ENCODE data around the gene SNX9. TPM values are rescaled to one million over a fixed set of nuclear protein-coding genes. Genes with fewer than 3 reads are reported as not detected.

The SNX9 gene
- total RNA-seq, 1 experiment from 2014 or later, result 24.8 TPM

DNA sequence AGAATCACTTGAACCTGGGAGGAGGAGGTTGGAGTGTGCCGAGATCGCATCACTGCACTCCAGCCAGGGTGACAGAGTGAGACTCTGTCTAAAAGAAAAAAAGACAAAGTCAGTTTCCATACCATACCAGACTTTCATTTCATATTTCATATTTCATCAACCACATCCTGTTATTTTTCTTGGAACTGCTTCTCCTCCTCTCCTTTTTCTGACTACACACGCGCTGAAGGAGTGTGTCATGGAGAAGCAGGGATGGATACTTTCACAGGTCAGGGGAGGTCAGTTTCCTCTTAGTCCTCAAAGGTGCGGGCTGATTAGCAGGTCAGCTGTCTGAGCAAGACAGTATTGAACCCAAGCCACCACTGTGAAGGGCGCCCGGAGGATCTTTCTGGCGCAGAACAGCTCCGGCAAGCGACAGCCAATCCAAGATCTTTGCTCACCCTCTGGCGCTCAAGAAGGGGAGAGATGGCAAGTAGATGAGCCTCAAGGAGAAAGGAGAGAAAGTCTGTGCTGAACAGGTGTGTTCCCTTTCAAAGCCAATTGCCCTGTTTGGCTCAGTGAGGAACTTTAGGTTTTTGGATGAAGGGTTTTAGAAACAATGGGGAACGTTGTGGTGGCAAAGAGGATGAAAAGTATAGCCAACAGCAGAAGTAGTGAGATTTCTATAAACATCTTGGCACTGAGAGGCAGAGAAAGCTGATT, 139.7 kb downstream of the SNX9 start:
- intact Hi-C loops (cut with micrococcal nuclease; ENCODE audit: unreplicated experiment), result no loop called here
- H3K9me3 ChIP-seq (ENCODE audit: low read depth, low read length, poor library complexity, severe bottlenecking), result peaks cover 6% of the 10 kb centered on the region
- H3K27me3 ChIP-seq (replicated peaks; ENCODE audit: insufficient read depth, low read depth, low read length, poor library complexity), result no peaks in the 10 kb centered on the region
- H3K4me3 ChIP-seq (ENCODE audit: low read depth, low read length, poor library complexity, severe bottlenecking), result no peak overlapping the region
- POLR2A ChIA-PET (ENCODE audit: low non-redundant PET), result no interaction called here
- no peak overlapping the region for H3K27ac ChIP-seq (ENCODE audit: low read depth, low read length, poor library complexity, severe bottlenecking)
- DNase-seq (ENCODE audit: low spot score), result no peak
- CTCF ChIA-PET, result no interaction called here
- BruUV-seq (replicated peaks), result no TSS peak
- no peaks in the 10 kb centered on the region for H3K36me3 ChIP-seq (ENCODE audit: insufficient read depth, low read length, poor library complexity, severe bottlenecking)
- H3K4me1 ChIP-seq (ENCODE audit: insufficient read depth, low read length, poor library complexity, severe bottlenecking), result no peaks in the 10 kb centered on the region
- no peak for TF ChIP-seq EZH2 (IDR thresholded peaks at IDR 0.05; ENCODE audit: borderline replicate concordance, low read depth, low read length, poor library complexity, severe bottlenecking)
- TF ChIP-seq, protein P1, sequence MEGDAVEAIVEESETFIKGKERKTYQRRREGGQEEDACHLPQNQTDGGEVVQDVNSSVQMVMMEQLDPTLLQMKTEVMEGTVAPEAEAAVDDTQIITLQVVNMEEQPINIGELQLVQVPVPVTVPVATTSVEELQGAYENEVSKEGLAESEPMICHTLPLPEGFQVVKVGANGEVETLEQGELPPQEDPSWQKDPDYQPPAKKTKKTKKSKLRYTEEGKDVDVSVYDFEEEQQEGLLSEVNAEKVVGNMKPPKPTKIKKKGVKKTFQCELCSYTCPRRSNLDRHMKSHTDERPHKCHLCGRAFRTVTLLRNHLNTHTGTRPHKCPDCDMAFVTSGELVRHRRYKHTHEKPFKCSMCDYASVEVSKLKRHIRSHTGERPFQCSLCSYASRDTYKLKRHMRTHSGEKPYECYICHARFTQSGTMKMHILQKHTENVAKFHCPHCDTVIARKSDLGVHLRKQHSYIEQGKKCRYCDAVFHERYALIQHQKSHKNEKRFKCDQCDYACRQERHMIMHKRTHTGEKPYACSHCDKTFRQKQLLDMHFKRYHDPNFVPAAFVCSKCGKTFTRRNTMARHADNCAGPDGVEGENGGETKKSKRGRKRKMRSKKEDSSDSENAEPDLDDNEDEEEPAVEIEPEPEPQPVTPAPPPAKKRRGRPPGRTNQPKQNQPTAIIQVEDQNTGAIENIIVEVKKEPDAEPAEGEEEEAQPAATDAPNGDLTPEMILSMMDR (conservative IDR thresholded peaks at IDR 0.05; ENCODE audit: low read depth, low read length), result no peak

GRCh38 chr6:157964100-157964499, 141.1 kb downstream of the SNX9 start:
- TF ChIP-seq, protein P1 (conservative IDR thresholded peaks at IDR 0.05; ENCODE audit: low read depth, low read length), result no peak
- no peak for TF ChIP-seq EZH2 (IDR thresholded peaks at IDR 0.05; ENCODE audit: borderline replicate concordance, low read depth, low read length, poor library complexity, severe bottlenecking)
- H3K9me3 ChIP-seq (ENCODE audit: low read depth, low read length, poor library complexity, severe bottlenecking), result no peaks in the 10 kb centered on the region
- H3K27me3 ChIP-seq (replicated peaks; ENCODE audit: insufficient read depth, low read depth, low read length, poor library complexity), result no peaks in the 10 kb centered on the region
- no peak overlapping the region for H3K4me3 ChIP-seq (ENCODE audit: low read depth, low read length, poor library complexity, severe bottlenecking)
- H3K36me3 ChIP-seq (ENCODE audit: insufficient read depth, low read length, poor library complexity, severe bottlenecking), result no peaks in the 10 kb centered on the region
- POLR2A ChIA-PET (ENCODE audit: low non-redundant PET), result no interaction called here
- intact Hi-C loops (cut with micrococcal nuclease; ENCODE audit: unreplicated experiment), result no loop called here
- CTCF ChIA-PET, result no interaction called here
- no TSS peak for BruUV-seq (replicated peaks)
- H3K27ac ChIP-seq (ENCODE audit: low read depth, low read length, poor library complexity, severe bottlenecking), result no peak overlapping the region
- DNase-seq (ENCODE audit: low spot score), result no peak
- no peaks in the 10 kb centered on the region for H3K4me1 ChIP-seq (ENCODE audit: insufficient read depth, low read length, poor library complexity, severe bottlenecking)

- no peak overlapping the region for H3K4me3 ChIP-seq (ENCODE audit: low read depth, low read length, poor library complexity, severe bottlenecking)
- no peak for TF ChIP-seq EZH2 (IDR thresholded peaks at IDR 0.05; ENCODE audit: borderline replicate concordance, low read depth, low read length, poor library complexity, severe bottlenecking)
- TF ChIP-seq, protein P1 (conservative IDR thresholded peaks at IDR 0.05; ENCODE audit: low read depth, low read length), result no peak
- DNase-seq (ENCODE audit: low spot score), result no peak
- H3K4me1 ChIP-seq (ENCODE audit: insufficient read depth, low read length, poor library complexity, severe bottlenecking), result no peaks in the 10 kb centered on the region
- ChIA-PET CTCF (no interaction called here), POLR2A (ENCODE audit: low non-redundant PET) (no interaction called here)
- H3K36me3 ChIP-seq (ENCODE audit: insufficient read depth, low read length, poor library complexity, severe bottlenecking), result no peaks in the 10 kb centered on the region
- H3K27me3 ChIP-seq (replicated peaks; ENCODE audit: insufficient read depth, low read depth, low read length, poor library complexity), result no peaks in the 10 kb centered on the region
- BruUV-seq (replicated peaks), result no TSS peak
- no peak overlapping the region for H3K27ac ChIP-seq (ENCODE audit: low read depth, low read length, poor library complexity, severe bottlenecking)
- intact Hi-C loops (cut with micrococcal nuclease; ENCODE audit: unreplicated experiment), result no loop called here
- no peaks in the 10 kb centered on the region for H3K9me3 ChIP-seq (ENCODE audit: low read depth, low read length, poor library complexity, severe bottlenecking)
These were observed 142.3 kb downstream of the SNX9 start for GRCh38 chr6:157965387-157965786.
